ENCODE results near the gene MARCHF10. TPM values are rescaled to one million over a fixed set of nuclear protein-coding genes. Genes with fewer than 3 reads are reported as not detected.

MARCHF10 gene
- total RNA-seq, 2 experiments from 2014 or later = not detected

- POLR2A ChIA-PET = no interaction called here
Measured at GRCh38 chr17:62750631-62751051, 57.5 kb downstream of the MARCHF10 start.

GRCh38 chr17:62749926-62750325, 58.2 kb downstream of the MARCHF10 start:
- Histone ChIP-seq H2AFZ (ENCODE audit: low read length) (no peak overlapping the region), H3K27ac (ENCODE audit: low read depth, low read length, poor library complexity, severe bottlenecking) (no peak overlapping the region), H3K36me3 (ENCODE audit: insufficient read depth, low read length) (no peaks in the 10 kb centered on the region), H3K4me3 (ENCODE audit: low read depth, low read length, poor library complexity, severe bottlenecking) (no peak overlapping the region), H3K4me2 (ENCODE audit: low read length) (no peak overlapping the region), H3K9me3 (ENCODE audit: low read length) (no peaks in the 10 kb centered on the region), H3K4me1 (ENCODE audit: insufficient read depth, low read length, poor library complexity, severe bottlenecking) (no peaks in the 10 kb centered on the region), H4K20me1 (ENCODE audit: insufficient read depth, low read length) (no peaks in the 10 kb centered on the region), H3K79me2 (ENCODE audit: insufficient read depth, low read depth, low read length) (no peaks in the 10 kb centered on the region), H3K9me2 (ENCODE audit: insufficient read depth, low read length) (no peaks in the 10 kb centered on the region)
- no TSS peak for BruUV-seq (replicated peaks)
- POLR2A ChIA-PET = interaction anchor here (0.5 kb wide), 1 partner anchor 1603 kb away, joined by 4 read pairs; no protein-coding TSS in a partner anchor
- intact Hi-C loops (cut with micrococcal nuclease; ENCODE audit: unreplicated experiment) = no loop called here
- TF ChIP-seq CTCF (conservative IDR thresholded peaks at IDR 0.05; ENCODE audit: low read length) = no peak
- no peak for TF ChIP-seq EZH2phosphoT487 (IDR thresholded peaks at IDR 0.05; ENCODE audit: borderline replicate concordance, low read depth, low read length)
- DNase-seq (ENCODE audit: low spot score) = no peak
- CTCF ChIA-PET (ENCODE audit: unreplicated experiment) = no interaction called here

More at GRCh38 chr17:62750631-62751051, 57.5 kb downstream of the MARCHF10 start:
- no peaks in the 10 kb centered on the region for H3K9me3 ChIP-seq (ENCODE audit: low read length)
- H3K9me2 ChIP-seq (ENCODE audit: insufficient read depth, low read length) = no peaks in the 10 kb centered on the region
- TF ChIP-seq CTCF (conservative IDR thresholded peaks at IDR 0.05; ENCODE audit: low read length) (no peak), EZH2phosphoT487 (IDR thresholded peaks at IDR 0.05; ENCODE audit: borderline replicate concordance, low read depth, low read length) (no peak)
- H3K27ac ChIP-seq (ENCODE audit: low read depth, low read length, poor library complexity, severe bottlenecking) = no peak overlapping the region
- H3K4me2 ChIP-seq (ENCODE audit: low read length) = no peak overlapping the region
- DNase-seq (ENCODE audit: low spot score) = no peak
- CTCF ChIA-PET (ENCODE audit: unreplicated experiment) = no interaction called here
- no peak overlapping the region for H3K4me3 ChIP-seq (ENCODE audit: low read depth, low read length, poor library complexity, severe bottlenecking)
- H3K79me2 ChIP-seq (ENCODE audit: insufficient read depth, low read depth, low read length) = no peaks in the 10 kb centered on the region
- no peaks in the 10 kb centered on the region for H3K4me1 ChIP-seq (ENCODE audit: insufficient read depth, low read length, poor library complexity, severe bottlenecking)
- BruUV-seq (replicated peaks) = no TSS peak
- intact Hi-C loops (cut with micrococcal nuclease; ENCODE audit: unreplicated experiment) = no loop called here
- no peak overlapping the region for H2AFZ ChIP-seq (ENCODE audit: low read length)
- no peaks in the 10 kb centered on the region for H3K36me3 ChIP-seq (ENCODE audit: insufficient read depth, low read length)
- H4K20me1 ChIP-seq (ENCODE audit: insufficient read depth, low read length) = no peaks in the 10 kb centered on the region

- Histone ChIP-seq H2AFZ (ENCODE audit: low read length) (no peak overlapping the region), H3K4me3 (ENCODE audit: low read depth, low read length, poor library complexity, severe bottlenecking) (no peak overlapping the region), H3K9me3 (ENCODE audit: low read length) (no peaks in the 10 kb centered on the region), H3K27ac (ENCODE audit: low read depth, low read length, poor library complexity, severe bottlenecking) (no peak overlapping the region), H3K36me3 (ENCODE audit: insufficient read depth, low read length) (no peaks in the 10 kb centered on the region), H3K4me2 (ENCODE audit: low read length) (no peak overlapping the region), H4K20me1 (ENCODE audit: insufficient read depth, low read length) (no peaks in the 10 kb centered on the region), H3K79me2 (ENCODE audit: insufficient read depth, low read depth, low read length) (no peaks in the 10 kb centered on the region), H3K4me1 (ENCODE audit: insufficient read depth, low read length, poor library complexity, severe bottlenecking) (no peaks in the 10 kb centered on the region), H3K9me2 (ENCODE audit: insufficient read depth, low read length) (no peaks in the 10 kb centered on the region)
- CTCF ChIA-PET (ENCODE audit: unreplicated experiment) = no interaction called here
- no TSS peak for BruUV-seq (replicated peaks)
- no peak for DNase-seq (ENCODE audit: low spot score)
- POLR2A ChIA-PET = no interaction called here
- no peak for TF ChIP-seq EZH2phosphoT487 (IDR thresholded peaks at IDR 0.05; ENCODE audit: borderline replicate concordance, low read depth, low read length)
- TF ChIP-seq CTCF (conservative IDR thresholded peaks at IDR 0.05; ENCODE audit: low read length) = no peak
- intact Hi-C loops (cut with micrococcal nuclease; ENCODE audit: unreplicated experiment) = no loop called here
Measured at GRCh38 chr17:62746941-62747340, 61.2 kb downstream of the MARCHF10 start.
